IPS DF 6.9 (cell line): ENCODE results near the gene MAPT.

Experiments
- DNase-seq: peaks from one replicate; pipeline ENCODE4 v3.0.0-alpha.2; 2013; ENCODE audit warnings: low read depth, low spot score
- H3K27ac ChIP-seq: one replicate; pipeline ENCODE4 v1.5.1; 2013; ENCODE audit warnings: low read length, control low read depth
- H3K27me3 ChIP-seq: 2 replicates; pipeline ENCODE4 v1.6.1; 2013; ENCODE audit warnings: mild to moderate bottlenecking, low read length; ENCODE audit not compliant: control insufficient read depth, insufficient read depth
- H3K36me3 ChIP-seq: 2 replicates; pipeline ENCODE4 v1.6.1; 2013; ENCODE audit warnings: low read length; ENCODE audit not compliant: control insufficient read depth, insufficient read depth
- H3K4me1 ChIP-seq: 2 replicates; pipeline ENCODE4 v1.6.1; 2013; ENCODE audit warnings: low read length; ENCODE audit not compliant: control insufficient read depth, insufficient read depth
- H3K4me3 ChIP-seq: 2 replicates; pipeline ENCODE4 v1.5.1; 2013; ENCODE audit warnings: mild to moderate bottlenecking, low read length
- H3K9me3 ChIP-seq: 2 replicates; pipeline ENCODE4 v1.6.1; 2013; ENCODE audit warnings: low read length, inconsistent platforms; ENCODE audit not compliant: control insufficient read depth, insufficient read depth
- WGBS: extraction: QIAGEN DNeasy Blood & Tissue Kit; methylation state at CpG from one replicate; pipeline ENCODE4 v1.1.7; 2013; ENCODE audit warnings: mixed read lengths, missing lambda C conversion rate; ENCODE audit not compliant: insufficient read length, insufficient coverage; 5-methylcytosine and 5-hydroxymethylcytosine counted together

The MAPT gene

DNA sequence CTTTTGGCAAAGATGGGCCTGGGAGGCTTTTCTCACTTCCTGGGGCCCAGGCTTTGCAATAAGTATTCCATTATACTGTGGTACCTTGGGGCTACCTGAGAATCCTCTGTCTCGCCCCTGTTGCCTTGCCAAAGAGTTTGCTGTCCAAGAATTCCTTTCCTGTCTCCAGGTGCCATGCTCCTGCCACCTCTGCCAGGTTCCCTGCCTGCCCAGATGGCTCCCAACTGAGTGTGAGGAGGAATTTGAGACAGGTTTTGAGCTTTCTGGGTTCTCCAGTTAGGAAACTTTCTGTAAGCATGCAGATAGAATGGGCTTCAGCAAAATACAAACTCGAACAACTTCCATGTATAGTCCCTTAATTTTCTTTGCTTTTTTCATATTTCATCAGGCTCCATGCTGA is 5.8 kb downstream of the MAPT start:
- DNase-seq = no peak
- H3K27me3 ChIP-seq = peaks cover 37% of the 10 kb centered on the region
- no peak overlapping the region for H3K4me3 ChIP-seq
- peaks cover 2% of the 10 kb centered on the region; the same call in 1 of the 2 replicates for H3K36me3 ChIP-seq
- H3K9me3 ChIP-seq = no peaks in the 10 kb centered on the region
- peaks cover 2% of the 10 kb centered on the region for H3K4me1 ChIP-seq
- no CpG with 5 or more reads among the region's 2 CpGs for WGBS
- H3K27ac ChIP-seq = no peak overlapping the region

DNA sequence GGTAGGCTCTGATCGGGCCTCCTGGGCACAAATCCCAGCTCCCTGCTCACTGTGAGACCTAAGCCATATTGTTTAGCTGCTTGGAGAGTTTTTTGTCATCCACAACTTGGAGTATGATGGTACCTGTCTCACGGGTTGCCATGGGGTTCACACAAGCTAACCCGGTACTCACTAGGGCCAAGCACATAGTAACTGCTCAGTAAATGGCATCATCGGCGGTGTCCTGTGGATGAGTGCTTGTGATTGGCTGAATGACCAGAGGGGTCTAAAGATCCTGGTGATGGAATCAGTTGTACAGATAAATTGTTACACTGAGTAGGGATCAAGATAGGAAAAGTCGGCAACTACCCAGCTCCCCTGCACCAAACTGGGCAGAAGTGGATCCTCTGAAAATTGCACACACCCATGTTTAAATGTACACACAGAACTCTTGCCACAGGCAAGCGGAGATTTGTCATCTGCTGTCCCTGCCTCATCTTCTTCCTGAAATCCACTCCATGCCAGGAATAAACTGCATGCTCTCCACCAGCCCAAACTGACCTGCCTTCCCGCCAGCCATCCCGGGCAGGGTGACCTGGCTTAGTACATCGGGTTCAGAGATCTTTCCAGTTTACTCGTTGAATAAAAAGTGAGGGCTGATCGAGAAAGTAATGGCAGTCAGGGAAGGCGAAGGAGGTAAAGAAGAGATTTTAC is 6.5 kb downstream of the MAPT start:
- Histone ChIP-seq H3K4me3 (no peak overlapping the region), H3K4me1 (no peaks in the 10 kb centered on the region), H3K27ac (no peak overlapping the region), H3K36me3 (no peaks in the 10 kb centered on the region), H3K9me3 (no peaks in the 10 kb centered on the region), H3K27me3 (peaks cover 30% of the 10 kb centered on the region)
- no peak for DNase-seq
- no CpG with 5 or more reads among the region's 13 CpGs for WGBS

DNA sequence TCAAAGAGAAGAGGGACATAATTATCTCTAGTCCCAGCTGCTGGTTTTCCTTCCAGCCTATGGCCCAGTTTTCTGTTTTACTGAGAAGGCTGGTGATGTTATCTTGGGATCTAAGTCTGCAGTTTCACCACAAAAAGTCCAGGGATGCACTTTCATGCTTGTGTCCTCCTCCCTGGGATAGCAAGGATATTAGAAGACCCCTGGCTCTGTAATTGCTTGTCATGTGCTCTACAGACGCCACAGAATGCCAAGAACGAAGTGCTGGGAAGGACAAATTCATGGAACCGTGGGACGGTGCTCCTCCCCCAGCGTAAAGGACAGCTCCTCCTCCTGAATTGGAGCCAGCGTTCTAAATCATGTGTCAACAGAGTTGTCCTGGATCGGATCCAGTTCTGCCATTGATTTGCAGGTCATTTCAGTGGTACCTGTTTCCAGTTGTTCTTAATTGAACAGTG is 8.6 kb downstream of the MAPT start:
- WGBS = no CpG with 5 or more reads among the region's 7 CpGs
- no peaks in the 10 kb centered on the region for H3K9me3 ChIP-seq
- H3K4me1 ChIP-seq = no peaks in the 10 kb centered on the region; the same call in 1 of the 2 replicates
- peaks cover 10% of the 10 kb centered on the region for H3K27me3 ChIP-seq
- no peak overlapping the region for H3K4me3 ChIP-seq
- H3K36me3 ChIP-seq = no peaks in the 10 kb centered on the region
- DNase-seq = no peak
- H3K27ac ChIP-seq = no peak overlapping the region

DNA sequence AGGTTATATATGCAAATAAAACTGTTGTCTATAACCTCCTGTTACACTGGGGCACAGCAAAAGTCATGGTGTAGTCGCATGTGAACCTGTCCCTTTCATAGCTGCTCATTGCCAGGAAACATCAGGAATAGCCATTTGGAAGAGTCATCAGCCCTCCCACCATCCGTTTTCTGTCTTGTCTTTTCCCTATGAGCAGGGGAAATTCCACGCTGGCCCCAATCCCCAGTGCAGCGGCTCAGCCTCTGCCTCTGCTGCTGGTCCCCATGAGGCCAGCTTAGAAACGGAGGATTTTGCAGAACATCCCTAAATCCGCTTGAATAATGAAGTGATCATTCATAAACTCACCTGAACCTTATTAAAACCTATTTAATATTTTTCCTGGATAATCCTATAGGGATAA is 10.5 kb downstream of the MAPT start:
- no peaks in the 10 kb centered on the region for H3K9me3 ChIP-seq
- H3K4me1 ChIP-seq = no peaks in the 10 kb centered on the region; the same call in 1 of the 2 replicates
- no peak overlapping the region for H3K4me3 ChIP-seq
- DNase-seq = no peak
- H3K27ac ChIP-seq = no peak overlapping the region
- H3K27me3 ChIP-seq = no peaks in the 10 kb centered on the region
- H3K36me3 ChIP-seq = no peaks in the 10 kb centered on the region
- WGBS = no CpG with 5 or more reads among the region's 6 CpGs

DNA sequence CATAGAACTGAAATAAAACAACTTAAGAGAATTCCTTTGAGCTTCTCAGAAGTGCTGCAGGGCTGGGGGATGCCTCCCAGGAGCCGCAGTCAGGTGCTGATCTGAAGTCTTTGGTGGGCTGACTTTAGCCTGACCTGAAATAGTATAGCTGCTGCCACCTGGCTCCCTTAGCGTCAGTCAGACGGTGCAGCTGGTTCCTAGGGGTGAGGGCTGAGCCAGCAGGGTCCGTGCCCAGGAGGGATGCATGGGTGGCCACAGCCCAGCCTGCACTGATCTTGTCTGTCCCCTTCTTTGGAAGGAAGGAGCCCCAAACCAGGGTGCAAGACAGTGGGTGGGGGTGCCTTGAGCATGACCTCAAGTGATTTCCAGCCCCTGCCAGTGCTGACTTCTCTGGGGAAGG is 11.5 kb downstream of the MAPT start:
- DNase-seq = no peak
- WGBS = no CpG with 5 or more reads among the region's 4 CpGs
- Histone ChIP-seq H3K36me3 (no peaks in the 10 kb centered on the region), H3K27ac (no peak overlapping the region), H3K4me3 (no peak overlapping the region), H3K27me3 (no peaks in the 10 kb centered on the region), H3K9me3 (no peaks in the 10 kb centered on the region), H3K4me1 (no peaks in the 10 kb centered on the region; the same call in 1 of the 2 replicates)

DNA sequence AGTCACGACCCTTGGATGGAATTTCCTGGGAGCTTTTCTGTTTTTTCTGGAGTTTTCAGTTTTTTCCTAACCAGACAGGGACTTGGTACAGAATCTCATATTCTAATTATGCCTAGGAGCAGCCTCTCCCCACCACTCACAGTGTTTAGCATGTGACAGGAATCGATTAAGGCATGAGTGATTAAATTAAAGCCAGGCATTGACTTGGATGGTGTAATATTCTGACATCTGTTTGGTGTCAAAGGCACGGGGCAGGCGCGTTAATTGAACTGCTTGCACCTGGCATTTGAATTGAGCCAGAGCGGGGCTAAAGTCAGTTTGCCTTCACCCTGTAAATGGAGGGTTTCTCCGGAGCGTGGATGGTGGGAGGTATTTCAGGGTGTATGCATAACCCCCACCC is 11.9 kb downstream of the MAPT start:
- H3K27me3 ChIP-seq = no peaks in the 10 kb centered on the region
- no peaks in the 10 kb centered on the region for H3K36me3 ChIP-seq
- no peaks in the 10 kb centered on the region for H3K9me3 ChIP-seq
- no peak overlapping the region for H3K27ac ChIP-seq
- no peaks in the 10 kb centered on the region; the same call in 1 of the 2 replicates for H3K4me1 ChIP-seq
- no peak for DNase-seq
- no CpG with 5 or more reads among the region's 8 CpGs for WGBS
- no peak overlapping the region for H3K4me3 ChIP-seq

DNA sequence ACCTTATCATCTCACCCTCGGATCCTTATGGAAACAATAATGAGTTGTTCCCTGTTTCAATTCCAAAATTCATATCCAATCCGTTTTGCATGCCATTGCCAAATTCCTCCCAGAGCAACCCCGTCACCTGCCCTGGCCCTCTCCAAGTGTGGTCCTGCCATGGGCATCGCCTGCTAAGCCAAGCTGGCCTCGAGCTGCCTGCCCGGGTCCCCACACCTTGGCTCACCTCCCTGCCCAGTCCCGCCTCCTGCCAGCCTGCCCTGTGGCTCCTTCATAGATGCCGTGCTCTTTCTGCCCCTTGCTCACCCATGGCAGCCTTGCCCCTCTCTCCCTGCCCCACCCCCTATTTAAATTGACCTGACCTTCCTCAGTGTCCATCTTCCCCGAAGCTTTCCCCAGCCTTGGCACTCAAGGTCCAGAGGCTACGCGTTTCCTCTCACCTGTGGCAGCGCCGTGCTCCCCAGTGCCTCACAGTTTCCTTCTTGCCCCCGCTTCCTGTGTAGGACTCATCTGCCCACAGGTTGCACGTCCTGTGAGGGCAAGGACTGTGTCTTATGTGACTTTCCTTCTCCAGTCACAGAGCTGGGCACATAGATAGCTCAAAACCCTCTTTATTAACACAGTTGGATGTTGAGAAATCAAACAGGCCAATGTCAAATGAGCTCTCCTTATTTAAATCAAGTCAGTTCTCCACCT is 12.7 kb downstream of the MAPT start:
- no CpG with 5 or more reads among the region's 15 CpGs for WGBS
- DNase-seq = no peak
- no peaks in the 10 kb centered on the region for H3K27me3 ChIP-seq
- no peak overlapping the region for H3K27ac ChIP-seq
- no peak overlapping the region for H3K4me3 ChIP-seq
- H3K9me3 ChIP-seq = no peaks in the 10 kb centered on the region
- no peaks in the 10 kb centered on the region; the same call in 1 of the 2 replicates for H3K4me1 ChIP-seq
- H3K36me3 ChIP-seq = no peaks in the 10 kb centered on the region

DNA sequence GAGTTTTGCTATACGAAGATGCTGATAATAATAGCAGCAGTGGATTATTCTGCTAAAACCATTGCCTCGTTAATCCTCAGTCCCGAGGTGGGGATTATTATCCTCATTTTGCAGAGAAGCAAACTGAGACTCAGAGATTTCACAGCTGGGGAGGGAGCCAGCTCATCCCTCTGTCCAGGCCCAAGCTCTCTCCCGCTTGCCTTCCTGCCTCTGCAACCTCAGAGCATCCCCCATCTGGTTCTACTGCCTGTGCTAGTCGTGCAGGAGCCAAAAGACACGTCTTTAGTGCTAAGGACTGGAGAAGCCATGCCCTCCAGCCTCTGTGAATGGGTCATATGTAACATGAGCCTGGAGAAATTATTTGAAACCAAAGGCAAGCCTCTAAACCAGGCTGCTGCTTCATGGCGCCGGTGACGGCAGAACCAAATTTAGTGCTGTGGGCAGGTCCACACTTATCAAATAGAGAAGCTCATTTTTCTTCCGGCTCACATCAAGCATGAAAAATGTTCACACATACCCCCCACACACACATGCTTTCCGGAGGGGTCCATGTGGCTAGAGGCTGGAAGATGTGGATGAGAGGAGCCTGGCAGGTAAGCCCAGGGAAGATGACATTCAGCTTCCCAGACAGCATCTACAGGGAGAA is 13.5 kb downstream of the MAPT start:
- Histone ChIP-seq H3K4me1 (no peaks in the 10 kb centered on the region; the same call in 1 of the 2 replicates), H3K9me3 (no peaks in the 10 kb centered on the region), H3K27me3 (no peaks in the 10 kb centered on the region), H3K4me3 (no peak overlapping the region), H3K36me3 (no peaks in the 10 kb centered on the region), H3K27ac (no peak overlapping the region)
- no CpG with 5 or more reads among the region's 11 CpGs for WGBS
- DNase-seq = no peak

DNA sequence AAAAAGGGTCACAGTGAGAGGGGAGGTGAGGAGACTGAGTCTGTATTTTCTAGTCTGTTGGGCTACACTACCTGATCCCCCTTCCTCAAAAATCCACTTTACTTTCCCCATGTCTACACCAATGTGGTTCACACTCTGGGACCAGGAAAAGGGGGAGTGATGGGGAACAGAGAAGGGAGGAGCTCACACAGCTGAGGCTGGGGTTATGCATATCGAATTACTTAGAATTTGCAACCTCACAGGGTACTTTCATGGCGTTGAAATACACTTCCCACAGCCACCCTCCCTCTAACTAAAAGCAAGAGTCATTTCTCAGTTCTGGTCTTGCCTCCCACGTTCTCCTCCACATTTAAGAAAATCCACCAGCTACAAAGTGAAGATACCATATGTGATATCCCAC is 14.1 kb downstream of the MAPT start:
- DNase-seq = no peak
- H3K4me1 ChIP-seq = no peaks in the 10 kb centered on the region; the same call in 1 of the 2 replicates
- no peaks in the 10 kb centered on the region for H3K36me3 ChIP-seq
- WGBS = no CpG with 5 or more reads among the region's 3 CpGs
- H3K27me3 ChIP-seq = no peaks in the 10 kb centered on the region
- H3K4me3 ChIP-seq = no peak overlapping the region
- no peak overlapping the region for H3K27ac ChIP-seq
- no peaks in the 10 kb centered on the region for H3K9me3 ChIP-seq

DNA sequence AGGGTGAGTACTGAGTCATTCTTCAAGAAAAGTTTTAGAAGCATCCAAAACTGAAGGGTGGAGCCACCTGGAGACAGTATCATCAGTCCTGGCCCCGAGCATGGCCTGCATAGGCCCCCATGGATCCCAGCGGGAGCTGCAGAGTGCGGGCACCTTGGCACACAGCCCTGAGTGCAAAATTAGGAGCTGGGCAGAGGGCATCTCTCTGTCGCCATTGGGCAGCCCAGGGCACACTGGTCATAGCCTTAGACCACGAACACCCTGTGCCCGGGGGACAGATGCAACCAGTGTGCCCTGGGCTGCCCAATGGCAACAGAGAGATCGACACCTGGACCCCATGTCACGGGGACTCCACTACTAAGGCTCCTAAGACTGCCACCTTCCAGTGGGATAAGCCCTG is 14.6 kb downstream of the MAPT start:
- no CpG with 5 or more reads among the region's 8 CpGs for WGBS
- Histone ChIP-seq H3K4me1 (no peaks in the 10 kb centered on the region; the same call in 1 of the 2 replicates), H3K27ac (no peak overlapping the region), H3K9me3 (no peaks in the 10 kb centered on the region), H3K4me3 (no peak overlapping the region), H3K27me3 (no peaks in the 10 kb centered on the region), H3K36me3 (no peaks in the 10 kb centered on the region)
- DNase-seq = no peak
